WTC11 (cell line): ENCODE data around the gene CORO1C. TPM values are rescaled to one million over a fixed set of nuclear protein-coding genes. Genes with fewer than 3 reads are reported as not detected.

ENCODE experiments used
- ATAC-seq: fragments of 200-7000 bp; cut with Tn5 transposase; 2 replicates; pipeline ENCODE4 v1.10.0; 2021; ENCODE audit warnings: mild to moderate bottlenecking, moderate library complexity
- CTCF ChIA-PET: fragments of 300-600 bp; sonication (Branson Sonifier 250); formaldehyde crosslinking; loops from one replicate; lab custom pipeline; 2021; ENCODE audit warnings: antibody characterized with exemption; lab: Charles Lee
- POLR2A ChIA-PET: fragments of 350-600 bp; sonication (Branson Sonifier 250); formaldehyde crosslinking; loops from one replicate; lab custom pipeline; 2021; ENCODE audit warnings: antibody characterized with exemption; lab: Charles Lee
- DNase-seq: peaks from one replicate; pipeline ENCODE4 v3.0.0; 2021; ENCODE audit warnings: low spot score
- H3K27ac Mint-ChIP-seq: 2 replicates; pipeline ENCODE4 v1.8.0; 2021; ENCODE audit warnings: mixed read lengths
- H3K27me3 Mint-ChIP-seq: 2 replicates; pipeline ENCODE4 v1.8.0; 2021; ENCODE audit warnings: low read depth, mild to moderate bottlenecking, moderate library complexity, mixed read lengths
- H3K36me3 Mint-ChIP-seq: 2 replicates; pipeline ENCODE4 v1.8.0; 2021; ENCODE audit warnings: mixed read lengths
- H3K4me1 Mint-ChIP-seq: 2 replicates; pipeline ENCODE4 v1.8.0; 2022; ENCODE audit warnings: mixed read lengths
- H3K4me3 Mint-ChIP-seq: 2 replicates; pipeline ENCODE4 v1.8.0; 2021; ENCODE audit warnings: mild to moderate bottlenecking, moderate library complexity, mixed read lengths
- H3K9me3 Mint-ChIP-seq: 2 replicates; pipeline ENCODE4 v1.8.0; 2021; ENCODE audit warnings: mixed read lengths
- AR ChIP-seq: fragments of 250-450 bp; sonication (Bioruptor Pico); IDR thresholded peaks from 2 replicates; pipeline ENCODE4 v1.9.0; 2021; ENCODE audit warnings: mild to moderate bottlenecking
- ATF6 ChIP-seq: sonication (generic); formaldehyde crosslinking; IDR thresholded peaks from 2 replicates; pipeline ENCODE4 v1.8.1; 2023; ENCODE audit warnings: mild to moderate bottlenecking, missing genetic modification reagents
- CREM ChIP-seq: sonication (generic); formaldehyde crosslinking; IDR thresholded peaks from 2 replicates; pipeline ENCODE4 v1.8.1; 2022; ENCODE audit warnings: mild to moderate bottlenecking, missing genetic modification reagents, moderate library complexity
- ELF4 ChIP-seq: sonication (generic); formaldehyde crosslinking; IDR thresholded peaks from 2 replicates; pipeline ENCODE4 v1.8.1; 2022; ENCODE audit warnings: low read depth, mild to moderate bottlenecking, moderate library complexity, missing genetic modification reagents
- ETV6 ChIP-seq: sonication (generic); formaldehyde crosslinking; IDR thresholded peaks from 2 replicates; pipeline ENCODE4 v1.8.1; 2022; ENCODE audit warnings: mild to moderate bottlenecking, missing genetic modification reagents
- FOXK1 ChIP-seq: sonication (generic); formaldehyde crosslinking; IDR thresholded peaks from 2 replicates; pipeline ENCODE4 v1.8.0; 2022; ENCODE audit warnings: mild to moderate bottlenecking, moderate library complexity, missing genetic modification reagents
- GTF2I ChIP-seq: fragments of 250-450 bp; sonication (Bioruptor Pico); conservative IDR thresholded peaks from 2 replicates; pipeline ENCODE4 v1.4.0; 2021; ENCODE audit warnings: mild to moderate bottlenecking
- JAZF1 ChIP-seq: fragments of 250-450 bp; sonication (Bioruptor Pico); IDR thresholded peaks from 2 replicates; pipeline ENCODE4 v1.9.0; 2021; ENCODE audit warnings: moderate library complexity, mild to moderate bottlenecking, inconsistent platforms
- JUN ChIP-seq: sonication (generic); formaldehyde crosslinking; IDR thresholded peaks from 2 replicates; pipeline ENCODE4 v1.8.0; 2023; ENCODE audit warnings: mild to moderate bottlenecking, missing genetic modification reagents
- MLX ChIP-seq: sonication (generic); formaldehyde crosslinking; IDR thresholded peaks from 2 replicates; pipeline ENCODE4 v1.8.1; 2023; ENCODE audit warnings: mild to moderate bottlenecking, missing genetic modification reagents, moderate library complexity
- MXD4 ChIP-seq: fragments of 250-450 bp; sonication (Bioruptor Pico); IDR thresholded peaks from 2 replicates; pipeline ENCODE4 v1.8.0; 2021; ENCODE audit warnings: mild to moderate bottlenecking, moderate library complexity, borderline replicate concordance
- OVOL2 ChIP-seq: fragments of 250-450 bp; sonication (Bioruptor Pico); IDR thresholded peaks from 2 replicates; pipeline ENCODE4 v1.9.0; 2021; ENCODE audit warnings: mild to moderate bottlenecking, borderline replicate concordance
- PRRX2 ChIP-seq: fragments of 250-450 bp; sonication (Bioruptor Pico); IDR thresholded peaks from 2 replicates; pipeline ENCODE4 v1.8.0; 2021; ENCODE audit warnings: mild to moderate bottlenecking
- SOX15 ChIP-seq: fragments of 250-450 bp; sonication (Bioruptor Pico); IDR thresholded peaks from 2 replicates; pipeline ENCODE4 v1.9.0; 2021; ENCODE audit warnings: mild to moderate bottlenecking
- SP1 ChIP-seq: sonication (generic); formaldehyde crosslinking; conservative IDR thresholded peaks from 2 replicates; pipeline ENCODE4 v1.8.1; 2022; ENCODE audit warnings: missing genetic modification reagents
- STAT6 ChIP-seq: sonication (generic); formaldehyde crosslinking; conservative IDR thresholded peaks from 2 replicates; pipeline ENCODE4 v1.8.1; 2023; ENCODE audit warnings: mild to moderate bottlenecking, low read depth, missing genetic modification reagents, moderate library complexity
- ZNF423 ChIP-seq: fragments of 250-450 bp; sonication (Bioruptor Pico); IDR thresholded peaks from 2 replicates; pipeline ENCODE4 v2.1.2; 2022; ENCODE audit warnings: mild to moderate bottlenecking, moderate library complexity
- total RNA-seq: library from RNA; stranded (reverse); gene quantifications from 3 replicates; pipeline ENCODE4 v1.2.3, GENCODE V29; 2021
- TF ChIP-seq, protein P1 (sequence below): fragments of 250-450 bp; sonication (Bioruptor Pico); IDR thresholded peaks from 2 replicates; pipeline ENCODE4 v2.1.2; 2022; ENCODE audit warnings: mild to moderate bottlenecking, moderate library complexity
- TF ChIP-seq, protein P2 (sequence below): fragments of 250-450 bp; sonication (Bioruptor Pico); IDR thresholded peaks from 2 replicates; pipeline ENCODE4 v1.9.0; 2021; ENCODE audit warnings: mild to moderate bottlenecking
- TF ChIP-seq, protein P3 (sequence below): sonication (generic); formaldehyde crosslinking; IDR thresholded peaks from 2 replicates; pipeline ENCODE4 v1.8.1; 2022; ENCODE audit warnings: mild to moderate bottlenecking, moderate library complexity, missing genetic modification reagents

Gene CORO1C
- total RNA-seq, 1 experiment from 2014 or later, result 113 TPM

DNA sequence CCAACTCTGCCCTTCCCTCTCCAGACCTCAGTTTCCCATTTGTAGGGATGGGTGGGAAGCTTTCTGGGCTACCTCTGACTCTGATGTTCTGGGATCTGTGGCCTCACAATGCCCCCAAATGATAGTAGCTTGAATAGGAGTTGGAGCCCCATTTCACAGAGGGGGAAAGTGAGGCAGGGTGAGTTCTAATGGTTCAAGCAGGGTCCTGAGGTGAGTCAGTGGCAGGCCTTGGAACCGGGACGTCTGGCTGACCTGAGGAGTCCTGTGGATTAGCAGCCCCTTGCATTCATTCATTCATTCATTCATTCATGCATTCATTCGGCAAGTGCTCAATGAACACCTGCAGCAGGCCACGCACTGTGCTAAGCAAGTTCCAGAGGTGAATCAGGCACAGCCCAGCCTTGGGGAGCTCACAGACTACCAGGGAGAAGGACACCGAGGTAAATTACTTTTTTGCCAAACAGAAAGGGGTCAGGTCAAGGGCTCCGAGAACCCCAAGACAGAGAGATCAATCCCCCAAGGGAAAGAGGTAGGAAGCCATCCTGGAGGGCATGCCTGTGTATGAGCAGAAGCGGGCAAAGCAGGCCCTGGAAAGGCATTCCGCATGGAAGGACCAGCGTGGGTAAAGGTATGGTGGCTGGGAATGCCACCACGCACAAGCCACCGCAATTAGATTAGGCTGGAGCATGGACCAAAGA is 132.6 kb downstream of the CORO1C start:
- POLR2A ChIA-PET, result interaction anchor here (1.0 kb wide), 1 partner anchor 36 kb away, joined by 3 read pairs; the partner anchor contains the start of gene ISCU
- CTCF ChIA-PET, result interaction anchor here (1.4 to 1.6 kb wide), 2 partner anchors 14 to 19 kb away, joined by 4 to 11 read pairs; no protein-coding TSS in a partner anchor

More for the DNA sequence above, 132.6 kb downstream of the CORO1C start:
- TF ChIP-seq OVOL2 (no peak), AR (CRISPR knock-in tag) (no peak), ZNF423 (CRISPR knock-in tag) (no peak), SP1 (CRISPR knock-in tag) (no peak), PRRX2 (CRISPR knock-in tag) (no peak), MXD4 (CRISPR knock-in tag) (no peak), ELF4 (no peak), CREM (CRISPR knock-in tag) (no peak), SOX15 (CRISPR knock-in tag) (no peak), FOXK1 (CRISPR knock-in tag) (no peak), STAT6 (no peak), JAZF1 (CRISPR knock-in tag) (no peak), GTF2I (CRISPR knock-in tag) (no peak), JUN (CRISPR knock-in tag) (no peak), MLX (CRISPR knock-in tag) (no peak), ATF6 (CRISPR knock-in tag) (no peak), ETV6 (CRISPR knock-in tag) (no peak)
- TF ChIP-seq, protein P1, sequence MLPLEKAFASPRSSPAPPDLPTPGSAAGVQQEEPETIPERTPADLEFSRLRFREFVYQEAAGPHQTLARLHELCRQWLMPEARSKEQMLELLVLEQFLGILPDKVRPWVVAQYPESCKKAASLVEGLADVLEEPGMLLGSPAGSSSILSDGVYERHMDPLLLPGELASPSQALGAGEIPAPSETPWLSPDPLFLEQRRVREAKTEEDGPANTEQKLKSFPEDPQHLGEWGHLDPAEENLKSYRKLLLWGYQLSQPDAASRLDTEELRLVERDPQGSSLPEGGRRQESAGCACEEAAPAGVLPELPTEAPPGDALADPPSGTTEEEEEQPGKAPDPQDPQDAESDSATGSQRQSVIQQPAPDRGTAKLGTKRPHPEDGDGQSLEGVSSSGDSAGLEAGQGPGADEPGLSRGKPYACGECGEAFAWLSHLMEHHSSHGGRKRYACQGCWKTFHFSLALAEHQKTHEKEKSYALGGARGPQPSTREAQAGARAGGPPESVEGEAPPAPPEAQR (CRISPR knock-in tag), result no peak
- TF ChIP-seq, protein P2, sequence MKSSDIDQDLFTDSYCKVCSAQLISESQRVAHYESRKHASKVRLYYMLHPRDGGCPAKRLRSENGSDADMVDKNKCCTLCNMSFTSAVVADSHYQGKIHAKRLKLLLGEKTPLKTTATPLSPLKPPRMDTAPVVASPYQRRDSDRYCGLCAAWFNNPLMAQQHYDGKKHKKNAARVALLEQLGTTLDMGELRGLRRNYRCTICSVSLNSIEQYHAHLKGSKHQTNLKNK (CRISPR knock-in tag), result no peak
- TF ChIP-seq, protein P3, sequence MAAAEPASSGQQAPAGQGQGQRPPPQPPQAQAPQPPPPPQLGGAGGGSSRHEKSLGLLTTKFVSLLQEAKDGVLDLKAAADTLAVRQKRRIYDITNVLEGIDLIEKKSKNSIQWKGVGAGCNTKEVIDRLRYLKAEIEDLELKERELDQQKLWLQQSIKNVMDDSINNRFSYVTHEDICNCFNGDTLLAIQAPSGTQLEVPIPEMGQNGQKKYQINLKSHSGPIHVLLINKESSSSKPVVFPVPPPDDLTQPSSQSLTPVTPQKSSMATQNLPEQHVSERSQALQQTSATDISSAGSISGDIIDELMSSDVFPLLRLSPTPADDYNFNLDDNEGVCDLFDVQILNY (CRISPR knock-in tag), result no peak
- H3K9me3 Mint-ChIP-seq, result no peaks in the 10 kb centered on the region
- H3K4me3 Mint-ChIP-seq, result no peak overlapping the region
- ATAC-seq (no peak), DNase-seq (no peak)
- H3K27ac Mint-ChIP-seq, result no peak overlapping the region
- no peaks in the 10 kb centered on the region for H3K36me3 Mint-ChIP-seq
- H3K4me1 Mint-ChIP-seq, result peaks cover 5% of the 10 kb centered on the region
- no peaks in the 10 kb centered on the region for H3K27me3 Mint-ChIP-seq
